Mesendoderm (in vitro differentiated cells): ENCODE results near the gene EXD2.
"Not testable (repeated sequence)": the region's sequence is repeated elsewhere in the genome, so short reads cannot be mapped to it uniquely, and the experiment has no call there.

Experiments
- DNase-seq: peaks from one replicate; pipeline ENCODE4 v3.0.0; 2013
- H2AK5ac ChIP-seq: 2 replicates; pipeline ENCODE4 v1.6.1; 2013; ENCODE audit warnings: low read length, inconsistent platforms
- H2BK120ac ChIP-seq: 2 replicates; pipeline ENCODE4 v1.6.1; 2013; ENCODE audit warnings: low read depth, mild to moderate bottlenecking, low read length, moderate library complexity, mixed read lengths
- H2BK15ac ChIP-seq: replicated peaks from 2 replicates; pipeline ENCODE4 v1.6.1; 2013; ENCODE audit warnings: low read depth, mild to moderate bottlenecking, moderate library complexity
- H2BK5ac ChIP-seq: 2 replicates; pipeline ENCODE4 v1.6.1; 2013; ENCODE audit warnings: low read length, inconsistent platforms
- H3K18ac ChIP-seq: 2 replicates; pipeline ENCODE4 v1.6.1; 2013; ENCODE audit warnings: mild to moderate bottlenecking, low read length, mixed read lengths
- H3K23ac ChIP-seq: one replicate; pipeline ENCODE4 v1.6.1; 2013; ENCODE audit warnings: low read length
- H3K27ac ChIP-seq: 2 replicates; pipeline ENCODE4 v1.5.1; 2013; ENCODE audit warnings: low read depth, mild to moderate bottlenecking, inconsistent platforms, low read length, moderate library complexity
- H3K27me3 ChIP-seq: 2 replicates; pipeline ENCODE4 v1.6.1; 2013; ENCODE audit warnings: low read length, control low read depth, mild to moderate bottlenecking, inconsistent platforms; ENCODE audit not compliant: insufficient read depth, poor library complexity
- H3K36me3 ChIP-seq: 2 replicates; pipeline ENCODE4 v1.6.1; 2013; ENCODE audit warnings: low read length, inconsistent platforms; ENCODE audit not compliant: control insufficient read depth, insufficient read depth
- H3K4ac ChIP-seq: one replicate; pipeline ENCODE4 v1.6.1; 2013; ENCODE audit warnings: low read depth, mild to moderate bottlenecking, low read length, moderate library complexity
- H3K4me1 ChIP-seq: 2 replicates; pipeline ENCODE4 v1.6.1; 2013; ENCODE audit warnings: low read depth, low read length, inconsistent platforms; ENCODE audit not compliant: control insufficient read depth
- H3K4me2 ChIP-seq: 2 replicates; pipeline ENCODE4 v1.6.1; 2013; ENCODE audit warnings: low read length
- H3K4me3 ChIP-seq: 2 replicates; pipeline ENCODE4 v1.5.1; 2013; ENCODE audit warnings: mild to moderate bottlenecking, low read length
- H3K56ac ChIP-seq: one replicate; pipeline ENCODE4 v1.6.1; 2013; ENCODE audit warnings: low read length
- H3K79me1 ChIP-seq: 2 replicates; pipeline ENCODE4 v1.6.1; 2013; ENCODE audit warnings: low read length, inconsistent platforms
- H3K79me2 ChIP-seq: 2 replicates; pipeline ENCODE4 v1.6.1; 2013; ENCODE audit warnings: mild to moderate bottlenecking, low read length; ENCODE audit not compliant: control insufficient read depth, insufficient read depth
- H3K9ac ChIP-seq: 2 replicates; pipeline ENCODE4 v1.6.1; 2013; ENCODE audit warnings: low read length, inconsistent platforms
- H4K5ac ChIP-seq: one replicate; pipeline ENCODE4 v1.6.1; 2013; ENCODE audit warnings: low read length
- H4K8ac ChIP-seq: one replicate; pipeline ENCODE4 v1.6.1; 2013; ENCODE audit warnings: low read depth, mild to moderate bottlenecking, control low read depth, low read length, moderate library complexity
- WGBS: extraction: QIAGEN DNeasy Blood & Tissue Kit; methylation state at CpG from one replicate; pipeline ENCODE4 v1.1.7; 2013; ENCODE audit warnings: low lambda C conversion rate, missing lambda C conversion rate; ENCODE audit not compliant: insufficient coverage; ENCODE audit errors: extremely low coverage; 5-methylcytosine and 5-hydroxymethylcytosine counted together

The EXD2 gene

DNA sequence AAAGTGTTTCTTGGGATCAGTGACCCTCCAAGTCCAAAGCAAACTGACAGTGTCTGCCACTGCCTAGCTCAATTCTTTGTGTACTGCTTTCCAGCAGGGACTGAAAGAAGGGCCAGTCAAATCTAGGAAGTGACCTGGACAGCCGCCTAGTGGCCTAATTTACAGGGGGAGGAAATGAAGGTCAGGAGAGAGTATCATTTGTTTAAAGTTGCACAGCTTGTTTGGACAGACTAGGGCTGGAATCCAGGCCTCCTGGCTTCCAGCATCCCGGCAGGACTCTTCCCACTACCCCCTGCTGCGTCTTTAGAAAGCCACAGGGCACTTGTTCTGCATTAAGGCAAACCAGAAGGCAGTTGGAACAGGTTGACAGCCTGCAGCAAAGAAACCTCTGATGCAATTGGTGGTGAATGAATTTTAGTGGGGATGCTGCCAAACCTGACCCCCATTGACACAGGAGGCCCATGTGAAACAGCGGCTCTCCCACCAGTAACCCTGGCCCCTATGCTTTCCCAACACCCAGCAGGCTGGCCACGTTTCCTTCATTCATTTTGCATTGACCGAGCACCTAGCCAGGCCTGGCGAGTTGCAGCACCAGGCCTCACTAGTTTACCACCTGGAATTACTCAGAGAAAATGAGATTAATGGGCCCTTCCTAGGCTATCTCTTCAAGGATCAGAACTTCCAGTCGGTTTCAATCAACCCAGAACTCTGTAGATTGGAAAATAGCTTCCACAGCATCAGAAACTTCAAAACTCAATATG lies 96.9 kb downstream of the EXD2 start:
- DNase-seq: peak; percentile 25
- Histone ChIP-seq H3K23ac (no peak overlapping the region), H4K8ac (no peak overlapping the region), H3K4me3 (no peak overlapping the region), H2AK5ac (no peak overlapping the region), H3K27ac (no peak overlapping the region), H3K56ac (no peak overlapping the region), H4K5ac (no peak overlapping the region), H3K36me3 (no peaks in the 10 kb centered on the region), H2BK5ac (no peak overlapping the region), H2BK120ac (no peak overlapping the region), H3K18ac (no peak overlapping the region), H3K4me1 (peaks cover 2% of the 10 kb centered on the region), H3K9ac (no peak overlapping the region), H2BK15ac (no peak overlapping the region), H3K79me1 (no peaks in the 10 kb centered on the region), H3K4me2 (no peak overlapping the region), H3K4ac (no peak overlapping the region), H3K27me3 (no peaks in the 10 kb centered on the region), H3K79me2 (no peaks in the 10 kb centered on the region)
- WGBS: no CpG with 5 or more reads among the region's 8 CpGs

DNA sequence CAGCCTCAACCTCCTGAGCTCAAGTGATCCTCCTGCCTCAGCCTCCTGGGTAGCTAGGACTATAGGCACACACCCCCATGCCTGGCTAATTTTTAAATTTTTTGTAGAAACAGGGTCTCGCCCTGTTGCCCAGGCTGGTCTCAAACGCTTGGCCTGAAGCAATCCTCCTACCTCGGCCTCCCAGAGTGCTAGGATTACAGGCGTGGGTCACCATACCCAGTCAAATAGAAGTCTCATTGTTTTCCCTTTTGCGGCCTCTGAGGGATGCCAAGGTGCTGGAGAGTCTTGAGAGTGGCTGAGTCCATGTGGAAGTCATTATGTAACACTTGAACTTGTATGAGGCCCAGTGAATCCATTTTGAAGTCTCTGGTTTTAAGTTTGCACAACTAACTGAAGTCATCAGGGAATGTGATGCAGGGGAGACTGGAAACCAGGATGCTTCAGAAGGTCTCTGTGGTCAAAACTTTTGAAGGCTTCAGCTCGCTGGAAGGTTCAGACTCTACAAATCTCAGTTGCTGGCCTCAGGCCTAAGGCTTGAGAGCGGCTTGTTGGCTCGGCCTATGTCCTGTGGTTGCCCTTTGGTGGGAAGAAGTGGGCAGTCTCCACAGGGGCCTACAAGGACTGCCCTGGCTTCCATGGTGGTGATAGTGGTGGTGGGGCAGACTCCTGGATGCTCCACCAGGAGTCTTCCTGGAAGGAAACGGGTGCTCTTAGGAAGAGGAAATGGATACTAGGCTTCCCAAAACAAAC lies 97.8 kb downstream of the EXD2 start:
- WGBS: no CpG with 5 or more reads among the region's 9 CpGs
- H3K4me1 ChIP-seq: peaks cover 2% of the 10 kb centered on the region
- no peak overlapping the region for H2BK120ac ChIP-seq
- no peak overlapping the region for H3K23ac ChIP-seq
- H3K56ac ChIP-seq: no peak overlapping the region
- no peak overlapping the region for H2BK5ac ChIP-seq
- no peak overlapping the region for H2BK15ac ChIP-seq
- no peaks in the 10 kb centered on the region for H3K79me1 ChIP-seq
- no peaks in the 10 kb centered on the region for H3K36me3 ChIP-seq
- H4K5ac ChIP-seq: no peak overlapping the region
- H3K9ac ChIP-seq: no peak overlapping the region
- H3K79me2 ChIP-seq: no peaks in the 10 kb centered on the region
- DNase-seq: no peak
- no peak overlapping the region for H3K4me2 ChIP-seq
- no peak overlapping the region for H3K4ac ChIP-seq
- H4K8ac ChIP-seq: no peak overlapping the region
- H3K27ac ChIP-seq: no peak overlapping the region
- H3K4me3 ChIP-seq: no peak overlapping the region
- no peak overlapping the region for H3K18ac ChIP-seq
- H2AK5ac ChIP-seq: no peak overlapping the region
- H3K27me3 ChIP-seq: no peaks in the 10 kb centered on the region

DNA sequence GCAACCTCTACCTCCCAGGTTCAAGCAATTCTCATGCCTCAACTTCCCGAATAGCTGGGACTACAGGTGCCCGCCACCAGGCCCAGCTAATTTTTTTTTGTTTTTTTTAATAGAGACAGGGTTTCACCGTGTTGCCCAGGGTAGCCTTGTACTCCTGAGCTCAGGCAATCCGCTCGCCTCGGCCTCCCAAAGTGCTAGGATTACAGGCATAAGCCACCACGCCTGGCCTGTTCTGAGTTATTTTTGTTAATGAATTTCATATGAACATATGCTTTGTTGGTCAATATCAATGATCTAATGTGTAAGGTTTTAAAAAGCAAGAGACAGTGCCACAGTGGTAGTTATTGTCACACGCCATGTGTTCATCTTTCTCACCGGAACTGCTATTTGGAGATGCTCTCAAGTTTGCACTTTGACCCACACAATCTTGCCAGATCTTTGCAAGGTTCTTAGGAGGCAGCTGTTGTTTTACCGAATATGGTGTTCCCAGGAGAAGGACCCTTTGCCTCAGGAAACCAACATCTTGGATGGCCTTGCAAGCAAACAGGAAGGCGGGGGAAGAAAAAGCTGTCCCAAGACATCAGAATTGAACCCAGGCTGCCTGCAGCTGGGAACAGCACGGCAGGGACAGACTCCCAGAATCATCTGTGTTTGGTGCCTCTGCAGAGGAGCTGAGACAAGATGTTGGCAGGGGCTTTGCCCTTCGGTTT lies 98.7 kb downstream of the EXD2 start:
- Histone ChIP-seq H3K4me1 (peaks cover 2% of the 10 kb centered on the region), H3K18ac (no peak overlapping the region), H3K79me2 (no peaks in the 10 kb centered on the region), H3K27me3 (no peaks in the 10 kb centered on the region), H4K8ac (no peak overlapping the region), H3K27ac (no peak overlapping the region), H3K4ac (no peak overlapping the region), H3K56ac (no peak overlapping the region), H3K4me3 (no peak overlapping the region), H2BK15ac (no peak overlapping the region), H3K9ac (no peak overlapping the region), H2AK5ac (no peak overlapping the region), H3K4me2 (no peak overlapping the region), H3K36me3 (no peaks in the 10 kb centered on the region), H4K5ac (no peak overlapping the region), H3K23ac (no peak overlapping the region), H2BK120ac (no peak overlapping the region), H3K79me1 (no peaks in the 10 kb centered on the region), H2BK5ac (no peak overlapping the region)
- no CpG with 5 or more reads among the region's 13 CpGs for WGBS
- DNase-seq: no peak

DNA sequence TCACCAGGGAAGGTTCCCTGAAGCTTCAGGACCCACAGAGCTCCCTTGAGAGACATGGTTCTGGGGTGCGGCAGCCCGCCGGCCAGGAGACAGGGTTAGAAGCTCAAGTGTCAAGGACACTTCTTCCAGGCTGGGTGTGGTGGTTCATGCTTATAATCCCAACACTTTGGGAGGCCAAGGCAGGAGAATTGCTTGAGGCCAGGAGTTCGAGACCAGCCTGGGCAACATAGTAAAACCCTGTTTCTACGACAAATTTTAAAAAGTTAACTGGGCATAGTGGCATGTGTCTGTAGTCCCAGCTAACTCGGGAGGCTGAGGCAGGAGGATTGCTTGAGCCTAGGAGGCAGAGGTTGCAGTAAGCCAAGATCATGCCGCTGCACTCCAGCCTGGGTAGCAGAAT lies 99.6 kb downstream of the EXD2 start:
- not testable (repeated sequence) for H4K5ac ChIP-seq, H3K27me3 ChIP-seq, H3K18ac ChIP-seq, H3K79me2 ChIP-seq, H2BK15ac ChIP-seq, H4K8ac ChIP-seq, H3K4me2 ChIP-seq, H3K4ac ChIP-seq, H2BK5ac ChIP-seq, DNase-seq, H3K4me1 ChIP-seq, H3K9ac ChIP-seq, H2BK120ac ChIP-seq, H3K79me1 ChIP-seq, H3K56ac ChIP-seq, H3K27ac ChIP-seq, H3K36me3 ChIP-seq, H3K4me3 ChIP-seq, H2AK5ac ChIP-seq
- WGBS: no CpG with 5 or more reads among the region's 7 CpGs
- peak overlapping the region; percentile 89 for H3K23ac ChIP-seq

DNA sequence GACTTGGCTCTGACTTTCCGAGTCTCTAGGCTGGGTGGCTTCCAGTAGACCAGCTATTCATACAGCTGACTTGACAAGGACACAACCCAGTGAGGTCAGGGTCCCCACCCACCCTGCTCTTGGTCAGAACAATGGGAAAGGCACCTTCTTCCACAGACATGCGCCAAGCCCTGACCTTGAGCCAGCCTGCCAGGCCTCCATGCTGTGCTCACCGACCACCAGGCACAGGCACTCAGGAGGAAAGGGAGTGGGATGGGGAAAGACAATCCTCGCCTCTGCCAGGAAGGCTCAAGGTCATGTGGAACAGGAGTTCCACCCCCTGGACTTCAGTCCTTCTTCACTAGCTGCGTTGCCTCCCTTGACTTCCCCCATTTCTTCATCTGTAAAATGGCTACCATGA lies 100.1 kb downstream of the EXD2 start:
- H3K79me1 ChIP-seq: no peaks in the 10 kb centered on the region
- no CpG with 5 or more reads among the region's 5 CpGs for WGBS
- H3K79me2 ChIP-seq: no peaks in the 10 kb centered on the region
- no peak overlapping the region for H3K27ac ChIP-seq
- H3K4ac ChIP-seq: no peak overlapping the region
- H3K4me2 ChIP-seq: no peak overlapping the region
- H3K4me1 ChIP-seq: peaks cover 2% of the 10 kb centered on the region
- H3K27me3 ChIP-seq: no peaks in the 10 kb centered on the region
- no peak overlapping the region for H3K18ac ChIP-seq
- H2BK5ac ChIP-seq: no peak overlapping the region
- H4K5ac ChIP-seq: no peak overlapping the region
- H2BK15ac ChIP-seq: no peak overlapping the region
- H3K23ac ChIP-seq: peak overlapping the region; percentile 74
- no peak overlapping the region for H4K8ac ChIP-seq
- H3K4me3 ChIP-seq: no peak overlapping the region
- no peak overlapping the region for H2BK120ac ChIP-seq
- H3K36me3 ChIP-seq: no peaks in the 10 kb centered on the region
- H3K9ac ChIP-seq: no peak overlapping the region
- peak overlapping the region; percentile 49 for H2AK5ac ChIP-seq
- H3K56ac ChIP-seq: no peak overlapping the region
- no peak for DNase-seq
